WTC11 (cell line): ENCODE results near the gene PRDM2.

Experiments used
- ATF6 ChIP-seq: sonication (generic); formaldehyde crosslinking; IDR thresholded peaks from 2 replicates; pipeline ENCODE4 v1.8.1; 2023; ENCODE audit warnings: mild to moderate bottlenecking, missing genetic modification reagents
- CREB1 ChIP-seq: sonication (generic); formaldehyde crosslinking; IDR thresholded peaks from 2 replicates; pipeline ENCODE4 v1.8.0; 2023; ENCODE audit warnings: mild to moderate bottlenecking, missing genetic modification reagents
- IRF1 ChIP-seq: sonication (generic); formaldehyde crosslinking; IDR thresholded peaks from 2 replicates; pipeline ENCODE4 v1.8.0; 2023; ENCODE audit warnings: missing genetic modification reagents
- NFE2L1 ChIP-seq: sonication (generic); formaldehyde crosslinking; IDR thresholded peaks from 2 replicates; pipeline ENCODE4 v1.8.1; 2023; ENCODE audit warnings: missing genetic modification reagents
- NR1H2 ChIP-seq: sonication (generic); formaldehyde crosslinking; IDR thresholded peaks from 2 replicates; pipeline ENCODE4 v1.9.0; 2021; ENCODE audit warnings: mild to moderate bottlenecking, moderate library complexity, missing genetic modification reagents
- NR3C1 ChIP-seq: sonication (generic); formaldehyde crosslinking; conservative IDR thresholded peaks from 2 replicates; pipeline ENCODE4 v1.8.1; 2023; ENCODE audit warnings: low read depth, mild to moderate bottlenecking, missing genetic modification reagents
- RELA ChIP-seq: sonication (generic); formaldehyde crosslinking; IDR thresholded peaks from 2 replicates; pipeline ENCODE4 v1.8.1; 2022; ENCODE audit warnings: missing genetic modification reagents, mild to moderate bottlenecking, borderline replicate concordance
- SMAD3 ChIP-seq: sonication (generic); formaldehyde crosslinking; IDR thresholded peaks from 2 replicates; pipeline ENCODE4 v1.8.0; 2022; ENCODE audit warnings: missing genetic modification reagents, mild to moderate bottlenecking, borderline replicate concordance
- ZNF121 ChIP-seq: sonication (generic); formaldehyde crosslinking; IDR thresholded peaks from 2 replicates; pipeline ENCODE4 v1.8.0; 2023; ENCODE audit warnings: missing genetic modification reagents
- TF ChIP-seq, protein P1 (sequence below): fragments of 200-600 bp; IDR thresholded peaks from 2 replicates; pipeline ENCODE4 v1.8.0; 2022; ENCODE audit warnings: antibody characterized with exemption
- TF ChIP-seq, protein P2 (sequence below): sonication (generic); formaldehyde crosslinking; IDR thresholded peaks from 2 replicates; pipeline ENCODE4 v1.8.1; 2023; ENCODE audit warnings: mild to moderate bottlenecking, moderate library complexity, missing genetic modification reagents
- TF ChIP-seq, protein P3 (sequence below): sonication (generic); formaldehyde crosslinking; conservative IDR thresholded peaks from 2 replicates; pipeline ENCODE4 v1.8.1; 2022; ENCODE audit warnings: mild to moderate bottlenecking, missing genetic modification reagents
- TF ChIP-seq, protein P4 (sequence below): sonication (generic); formaldehyde crosslinking; IDR thresholded peaks from 2 replicates; pipeline ENCODE4 v1.8.1; 2023; ENCODE audit warnings: mild to moderate bottlenecking, missing genetic modification reagents
- TF ChIP-seq, protein P5 (sequence below): sonication (generic); formaldehyde crosslinking; IDR thresholded peaks from 2 replicates; pipeline ENCODE4 v1.8.1; 2023; ENCODE audit warnings: mild to moderate bottlenecking, missing genetic modification reagents, moderate library complexity

DNA sequence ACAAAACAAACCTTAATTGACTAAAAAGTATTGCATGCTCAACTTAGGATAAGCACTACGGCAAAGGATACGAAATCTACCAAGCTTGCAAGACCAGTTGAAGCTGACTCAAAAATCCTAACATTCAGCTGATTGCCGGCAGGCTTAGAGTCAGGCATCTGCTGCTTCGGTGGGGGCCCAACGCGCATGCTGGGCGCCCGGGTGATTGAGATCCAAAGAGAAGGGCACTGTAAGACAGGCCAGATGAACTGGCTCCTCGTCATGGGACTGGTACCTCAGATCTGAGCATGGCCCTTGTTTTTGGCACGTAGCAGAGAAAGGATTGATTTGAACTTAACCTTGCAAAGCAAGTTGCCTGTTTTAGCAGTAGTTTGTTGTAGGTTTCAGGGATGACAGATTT lies 86.6 kb downstream of the PRDM2 start:
- TF ChIP-seq, protein P1, sequence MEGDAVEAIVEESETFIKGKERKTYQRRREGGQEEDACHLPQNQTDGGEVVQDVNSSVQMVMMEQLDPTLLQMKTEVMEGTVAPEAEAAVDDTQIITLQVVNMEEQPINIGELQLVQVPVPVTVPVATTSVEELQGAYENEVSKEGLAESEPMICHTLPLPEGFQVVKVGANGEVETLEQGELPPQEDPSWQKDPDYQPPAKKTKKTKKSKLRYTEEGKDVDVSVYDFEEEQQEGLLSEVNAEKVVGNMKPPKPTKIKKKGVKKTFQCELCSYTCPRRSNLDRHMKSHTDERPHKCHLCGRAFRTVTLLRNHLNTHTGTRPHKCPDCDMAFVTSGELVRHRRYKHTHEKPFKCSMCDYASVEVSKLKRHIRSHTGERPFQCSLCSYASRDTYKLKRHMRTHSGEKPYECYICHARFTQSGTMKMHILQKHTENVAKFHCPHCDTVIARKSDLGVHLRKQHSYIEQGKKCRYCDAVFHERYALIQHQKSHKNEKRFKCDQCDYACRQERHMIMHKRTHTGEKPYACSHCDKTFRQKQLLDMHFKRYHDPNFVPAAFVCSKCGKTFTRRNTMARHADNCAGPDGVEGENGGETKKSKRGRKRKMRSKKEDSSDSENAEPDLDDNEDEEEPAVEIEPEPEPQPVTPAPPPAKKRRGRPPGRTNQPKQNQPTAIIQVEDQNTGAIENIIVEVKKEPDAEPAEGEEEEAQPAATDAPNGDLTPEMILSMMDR = no peak
- TF ChIP-seq IRF1 = no peak
- TF ChIP-seq ZNF121 = no peak
- TF ChIP-seq NR3C1 (CRISPR knock-in tag) = no peak
- no peak for TF ChIP-seq CREB1 (CRISPR knock-in tag)
- TF ChIP-seq, protein P2, sequence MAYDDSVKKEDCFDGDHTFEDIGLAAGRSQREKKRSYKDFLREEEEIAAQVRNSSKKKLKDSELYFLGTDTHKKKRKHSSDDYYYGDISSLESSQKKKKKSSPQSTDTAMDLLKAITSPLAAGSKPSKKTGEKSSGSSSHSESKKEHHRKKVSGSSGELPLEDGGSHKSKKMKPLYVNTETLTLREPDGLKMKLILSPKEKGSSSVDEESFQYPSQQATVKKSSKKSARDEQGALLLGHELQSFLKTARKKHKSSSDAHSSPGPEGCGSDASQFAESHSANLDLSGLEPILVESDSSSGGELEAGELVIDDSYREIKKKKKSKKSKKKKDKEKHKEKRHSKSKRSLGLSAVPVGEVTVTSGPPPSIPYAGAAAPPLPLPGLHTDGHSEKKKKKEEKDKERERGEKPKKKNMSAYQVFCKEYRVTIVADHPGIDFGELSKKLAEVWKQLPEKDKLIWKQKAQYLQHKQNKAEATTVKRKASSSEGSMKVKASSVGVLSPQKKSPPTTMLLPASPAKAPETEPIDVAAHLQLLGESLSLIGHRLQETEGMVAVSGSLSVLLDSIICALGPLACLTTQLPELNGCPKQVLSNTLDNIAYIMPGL (CRISPR knock-in tag) = no peak
- no peak for TF ChIP-seq ATF6 (CRISPR knock-in tag)
- no peak for TF ChIP-seq SMAD3 (CRISPR knock-in tag)
- TF ChIP-seq, protein P3, sequence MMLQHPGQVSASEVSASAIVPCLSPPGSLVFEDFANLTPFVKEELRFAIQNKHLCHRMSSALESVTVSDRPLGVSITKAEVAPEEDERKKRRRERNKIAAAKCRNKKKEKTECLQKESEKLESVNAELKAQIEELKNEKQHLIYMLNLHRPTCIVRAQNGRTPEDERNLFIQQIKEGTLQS (CRISPR knock-in tag) = no peak
- TF ChIP-seq, protein P4, sequence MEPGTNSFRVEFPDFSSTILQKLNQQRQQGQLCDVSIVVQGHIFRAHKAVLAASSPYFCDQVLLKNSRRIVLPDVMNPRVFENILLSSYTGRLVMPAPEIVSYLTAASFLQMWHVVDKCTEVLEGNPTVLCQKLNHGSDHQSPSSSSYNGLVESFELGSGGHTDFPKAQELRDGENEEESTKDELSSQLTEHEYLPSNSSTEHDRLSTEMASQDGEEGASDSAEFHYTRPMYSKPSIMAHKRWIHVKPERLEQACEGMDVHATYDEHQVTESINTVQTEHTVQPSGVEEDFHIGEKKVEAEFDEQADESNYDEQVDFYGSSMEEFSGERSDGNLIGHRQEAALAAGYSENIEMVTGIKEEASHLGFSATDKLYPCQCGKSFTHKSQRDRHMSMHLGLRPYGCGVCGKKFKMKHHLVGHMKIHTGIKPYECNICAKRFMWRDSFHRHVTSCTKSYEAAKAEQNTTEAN (CRISPR knock-in tag) = no peak
- no peak for TF ChIP-seq RELA (CRISPR knock-in tag)
- TF ChIP-seq, protein P5, sequence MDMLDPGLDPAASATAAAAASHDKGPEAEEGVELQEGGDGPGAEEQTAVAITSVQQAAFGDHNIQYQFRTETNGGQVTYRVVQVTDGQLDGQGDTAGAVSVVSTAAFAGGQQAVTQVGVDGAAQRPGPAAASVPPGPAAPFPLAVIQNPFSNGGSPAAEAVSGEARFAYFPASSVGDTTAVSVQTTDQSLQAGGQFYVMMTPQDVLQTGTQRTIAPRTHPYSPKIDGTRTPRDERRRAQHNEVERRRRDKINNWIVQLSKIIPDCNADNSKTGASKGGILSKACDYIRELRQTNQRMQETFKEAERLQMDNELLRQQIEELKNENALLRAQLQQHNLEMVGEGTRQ = no peak
- TF ChIP-seq NFE2L1 (CRISPR knock-in tag) = no peak
- TF ChIP-seq NR1H2 (CRISPR knock-in tag) = no peak
